ENCODE measurements around the gene PSAPL1. TPM values are rescaled to one million over a fixed set of nuclear protein-coding genes. Genes with fewer than 3 reads are reported as not detected.

The PSAPL1 gene
- total RNA-seq, 3 donors from 2014 or later = not detected

- no peak overlapping the region for H3K4me3 Mint-ChIP-seq
- no peak for DNase-seq
- no peak for ATAC-seq
- H3K36me3 Mint-ChIP-seq (ENCODE audit: insufficient read depth) = no peaks in the 10 kb centered on the region
- H3K9me3 Mint-ChIP-seq = no peaks in the 10 kb centered on the region
- H3K27me3 Mint-ChIP-seq (ENCODE audit: low read depth) = peaks cover 4% of the 10 kb centered on the region
- H3K4me1 Mint-ChIP-seq (ENCODE audit: low read depth) = peaks cover 2% of the 10 kb centered on the region
These were observed 3.6 kb downstream of the PSAPL1 start for GRCh38 chr4:7430965-7431695.

- DNase-seq (no peak), ATAC-seq (no peak)
- H3K4me1 Mint-ChIP-seq (ENCODE audit: low read depth) = peaks cover under 1% of the 10 kb centered on the region
- H3K27me3 Mint-ChIP-seq (ENCODE audit: low read depth) = peaks cover 2% of the 10 kb centered on the region
- no peak overlapping the region for H3K4me3 Mint-ChIP-seq
- no peaks in the 10 kb centered on the region for H3K36me3 Mint-ChIP-seq (ENCODE audit: insufficient read depth)
- H3K9me3 Mint-ChIP-seq = no peaks in the 10 kb centered on the region
These were observed 4.3 kb downstream of the PSAPL1 start for GRCh38 chr4:7430368-7430964.

GRCh38 chr4:7429601-7430078 is 5.1 kb downstream of the PSAPL1 start:
- H3K9me3 Mint-ChIP-seq = no peaks in the 10 kb centered on the region
- DNase-seq = no peak
- no peaks in the 10 kb centered on the region for H3K4me1 Mint-ChIP-seq (ENCODE audit: low read depth)
- H3K36me3 Mint-ChIP-seq (ENCODE audit: insufficient read depth) = no peaks in the 10 kb centered on the region
- H3K4me3 Mint-ChIP-seq = no peak overlapping the region
- no peak for ATAC-seq
- peaks cover 2% of the 10 kb centered on the region for H3K27me3 Mint-ChIP-seq (ENCODE audit: low read depth)

GRCh38 chr4:7429069-7429416 is 5.7 kb downstream of the PSAPL1 start:
- Mint-ChIP-seq H3K27me3 (ENCODE audit: low read depth) (peaks cover 2% of the 10 kb centered on the region), H3K4me1 (ENCODE audit: low read depth) (no peaks in the 10 kb centered on the region), H3K9me3 (no peaks in the 10 kb centered on the region), H3K36me3 (ENCODE audit: insufficient read depth) (no peaks in the 10 kb centered on the region), H3K4me3 (no peak overlapping the region)
- no peak for DNase-seq
- ATAC-seq = no peak

GRCh38 chr4:7428261-7429068 is 6.3 kb downstream of the PSAPL1 start:
- H3K4me3 Mint-ChIP-seq = no peak overlapping the region
- H3K4me1 Mint-ChIP-seq (ENCODE audit: low read depth) = no peaks in the 10 kb centered on the region
- H3K9me3 Mint-ChIP-seq = no peaks in the 10 kb centered on the region
- no peaks in the 10 kb centered on the region for H3K36me3 Mint-ChIP-seq (ENCODE audit: insufficient read depth)
- no peak for ATAC-seq
- no peak for DNase-seq
- peaks cover 2% of the 10 kb centered on the region for H3K27me3 Mint-ChIP-seq (ENCODE audit: low read depth)

GRCh38 chr4:7427831-7428260 is 6.9 kb downstream of the PSAPL1 start:
- Mint-ChIP-seq H3K9me3 (no peaks in the 10 kb centered on the region), H3K4me1 (ENCODE audit: low read depth) (no peaks in the 10 kb centered on the region), H3K4me3 (no peak overlapping the region), H3K27me3 (ENCODE audit: low read depth) (peaks cover 2% of the 10 kb centered on the region), H3K36me3 (ENCODE audit: insufficient read depth) (no peaks in the 10 kb centered on the region)
- no peak for ATAC-seq
- DNase-seq = no peak

- H3K9me3 Mint-ChIP-seq = no peaks in the 10 kb centered on the region
- DNase-seq (no peak), ATAC-seq (no peak)
- no peak overlapping the region for H3K4me3 Mint-ChIP-seq
- H3K36me3 Mint-ChIP-seq (ENCODE audit: insufficient read depth) = no peaks in the 10 kb centered on the region
- H3K27me3 Mint-ChIP-seq (ENCODE audit: low read depth) = peaks cover 2% of the 10 kb centered on the region
- no peaks in the 10 kb centered on the region for H3K4me1 Mint-ChIP-seq (ENCODE audit: low read depth)
These were observed 7.4 kb downstream of the PSAPL1 start for GRCh38 chr4:7427361-7427760.

- Mint-ChIP-seq H3K4me3 (no peak overlapping the region), H3K4me1 (ENCODE audit: low read depth) (no peaks in the 10 kb centered on the region), H3K9me3 (no peaks in the 10 kb centered on the region), H3K36me3 (ENCODE audit: insufficient read depth) (no peaks in the 10 kb centered on the region), H3K27me3 (ENCODE audit: low read depth) (peaks cover 2% of the 10 kb centered on the region)
- ATAC-seq (no peak), DNase-seq (no peak)
These were observed 8.1 kb downstream of the PSAPL1 start for GRCh38 chr4:7426525-7427171.

- H3K4me1 Mint-ChIP-seq (ENCODE audit: low read depth) = no peaks in the 10 kb centered on the region
- H3K36me3 Mint-ChIP-seq (ENCODE audit: insufficient read depth) = no peaks in the 10 kb centered on the region
- H3K27me3 Mint-ChIP-seq (ENCODE audit: low read depth) = peaks cover 2% of the 10 kb centered on the region
- DNase-seq = no peak
- no peaks in the 10 kb centered on the region for H3K9me3 Mint-ChIP-seq
- H3K4me3 Mint-ChIP-seq = no peak overlapping the region
- ATAC-seq = no peak
These were observed 8.9 kb downstream of the PSAPL1 start for GRCh38 chr4:7425591-7426468.

- H3K9me3 Mint-ChIP-seq = no peaks in the 10 kb centered on the region
- DNase-seq = no peak
- no peaks in the 10 kb centered on the region for H3K36me3 Mint-ChIP-seq (ENCODE audit: insufficient read depth)
- no peaks in the 10 kb centered on the region for H3K27me3 Mint-ChIP-seq (ENCODE audit: low read depth)
- H3K4me1 Mint-ChIP-seq (ENCODE audit: low read depth) = no peaks in the 10 kb centered on the region
- H3K4me3 Mint-ChIP-seq = no peak overlapping the region
- ATAC-seq = no peak
These were observed 9.6 kb downstream of the PSAPL1 start for GRCh38 chr4:7425124-7425523.

- Mint-ChIP-seq H3K36me3 (ENCODE audit: insufficient read depth) (no peaks in the 10 kb centered on the region), H3K27me3 (ENCODE audit: low read depth) (no peaks in the 10 kb centered on the region), H3K4me3 (no peak overlapping the region), H3K4me1 (ENCODE audit: low read depth) (no peaks in the 10 kb centered on the region), H3K9me3 (no peaks in the 10 kb centered on the region)
- DNase-seq (no peak), ATAC-seq (no peak)
These were observed 10.1 kb downstream of the PSAPL1 start for GRCh38 chr4:7424553-7425111.

GRCh38 chr4:7423801-7424552 is 10.8 kb downstream of the PSAPL1 start:
- DNase-seq (no peak), ATAC-seq (no peak)
- Mint-ChIP-seq H3K9me3 (no peaks in the 10 kb centered on the region), H3K27me3 (ENCODE audit: low read depth) (no peaks in the 10 kb centered on the region), H3K4me3 (no peak overlapping the region), H3K36me3 (ENCODE audit: insufficient read depth) (no peaks in the 10 kb centered on the region), H3K4me1 (ENCODE audit: low read depth) (no peaks in the 10 kb centered on the region)

GRCh38 chr4:7423391-7423790 is 11.3 kb downstream of the PSAPL1 start:
- peaks cover 3% of the 10 kb centered on the region for H3K9me3 Mint-ChIP-seq
- ATAC-seq = no peak
- H3K4me1 Mint-ChIP-seq (ENCODE audit: low read depth) = no peaks in the 10 kb centered on the region
- no peak overlapping the region for H3K4me3 Mint-ChIP-seq
- no peaks in the 10 kb centered on the region for H3K27me3 Mint-ChIP-seq (ENCODE audit: low read depth)
- H3K36me3 Mint-ChIP-seq (ENCODE audit: insufficient read depth) = no peaks in the 10 kb centered on the region
- no peak for DNase-seq
